ENCODE results near the gene TEX19. TPM values are rescaled to one million over a fixed set of nuclear protein-coding genes. Genes with fewer than 3 reads are reported as not detected.

TEX19 gene
- total RNA-seq, 1 experiment from 2014 or later = 0.21 TPM

DNA sequence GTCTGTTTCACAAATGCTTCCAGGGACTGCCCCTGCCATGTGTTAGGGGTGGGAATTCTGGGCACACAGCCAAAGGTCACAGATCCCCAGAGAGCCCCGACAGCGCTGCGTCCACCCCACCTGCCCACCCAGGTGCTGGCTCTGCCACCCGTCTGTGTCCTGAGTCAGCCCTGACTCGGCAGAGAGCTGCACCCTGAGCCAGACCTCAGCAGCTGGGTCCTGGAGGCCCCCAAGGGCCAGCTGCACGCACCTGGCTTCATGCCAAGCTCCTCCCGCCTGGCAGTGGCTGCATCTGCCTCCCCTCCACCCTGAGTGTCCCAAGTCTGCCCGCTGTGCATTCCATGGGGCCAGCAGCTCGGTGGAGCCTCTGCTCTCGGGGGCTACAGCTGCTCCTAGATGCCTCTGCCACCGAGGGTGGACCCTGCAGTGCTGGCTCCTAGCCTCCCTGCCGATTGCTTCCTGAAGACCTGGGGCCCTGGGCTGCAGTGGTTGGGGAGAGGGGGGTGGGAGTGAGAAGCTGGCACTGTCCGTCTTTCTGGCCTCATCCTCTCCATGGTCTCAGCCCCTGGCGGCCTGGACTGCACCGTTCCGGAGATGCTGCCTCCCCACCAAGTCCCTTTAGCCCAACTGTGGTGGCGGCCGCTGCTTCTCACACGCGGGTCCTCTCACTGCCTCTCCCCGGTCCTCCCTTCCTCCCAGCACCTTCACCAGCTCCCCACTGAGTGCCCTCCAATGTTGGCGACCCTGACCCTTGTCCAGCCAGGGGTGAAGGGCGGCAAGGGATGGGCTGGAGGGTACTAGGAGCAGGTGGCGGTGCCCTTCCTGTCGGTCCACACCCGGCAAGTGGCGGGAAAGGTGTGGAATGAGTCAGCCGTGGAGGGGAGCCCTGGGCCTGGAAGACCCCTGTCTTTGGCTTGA is 28.5 kb upstream of the TEX19 start:
- no peak for DNase-seq (ENCODE audit: low read depth, low spot score)
- no peaks in the 10 kb centered on the region for H3K9me3 ChIP-seq (ENCODE audit: control insufficient read depth, insufficient read depth, low read depth, low read length)
- no TSS peak for BruUV-seq (replicated peaks)
- intact Hi-C loops (cut with micrococcal nuclease; ENCODE audit: unreplicated experiment) = loop anchor here (5.0 kb wide), 1 partner anchor 33 kb away; no protein-coding TSS in a partner anchor
- H3K36me3 ChIP-seq (ENCODE audit: control insufficient read depth, insufficient read depth, low read length) = peaks cover 2% of the 10 kb centered on the region; the same call in 1 of the 2 replicates
- no peaks in the 10 kb centered on the region for H3K27me3 ChIP-seq (ENCODE audit: control insufficient read depth, insufficient read depth, low read length)
- no peak overlapping the region for H3K4me3 ChIP-seq (ENCODE audit: low read depth in 2 of 2, low read length in 2 of 2)
- POLR2A ChIA-PET = no interaction called here
- no peak for ATAC-seq
- peaks cover 50% of the 10 kb centered on the region for H3K4me1 ChIP-seq (ENCODE audit: control insufficient read depth, insufficient read depth, low read length)
- no peak for TF ChIP-seq SIN3A (IDR thresholded peaks at IDR 0.05; ENCODE audit: borderline replicate concordance, insufficient read depth, low read depth, low read length)
- no peak for TF ChIP-seq POLR2AphosphoS5 (IDR thresholded peaks at IDR 0.05; ENCODE audit: low read depth, low read length)
- TF ChIP-seq, protein P1, sequence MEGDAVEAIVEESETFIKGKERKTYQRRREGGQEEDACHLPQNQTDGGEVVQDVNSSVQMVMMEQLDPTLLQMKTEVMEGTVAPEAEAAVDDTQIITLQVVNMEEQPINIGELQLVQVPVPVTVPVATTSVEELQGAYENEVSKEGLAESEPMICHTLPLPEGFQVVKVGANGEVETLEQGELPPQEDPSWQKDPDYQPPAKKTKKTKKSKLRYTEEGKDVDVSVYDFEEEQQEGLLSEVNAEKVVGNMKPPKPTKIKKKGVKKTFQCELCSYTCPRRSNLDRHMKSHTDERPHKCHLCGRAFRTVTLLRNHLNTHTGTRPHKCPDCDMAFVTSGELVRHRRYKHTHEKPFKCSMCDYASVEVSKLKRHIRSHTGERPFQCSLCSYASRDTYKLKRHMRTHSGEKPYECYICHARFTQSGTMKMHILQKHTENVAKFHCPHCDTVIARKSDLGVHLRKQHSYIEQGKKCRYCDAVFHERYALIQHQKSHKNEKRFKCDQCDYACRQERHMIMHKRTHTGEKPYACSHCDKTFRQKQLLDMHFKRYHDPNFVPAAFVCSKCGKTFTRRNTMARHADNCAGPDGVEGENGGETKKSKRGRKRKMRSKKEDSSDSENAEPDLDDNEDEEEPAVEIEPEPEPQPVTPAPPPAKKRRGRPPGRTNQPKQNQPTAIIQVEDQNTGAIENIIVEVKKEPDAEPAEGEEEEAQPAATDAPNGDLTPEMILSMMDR (IDR thresholded peaks at IDR 0.05) = no peak
- TF ChIP-seq, protein P2, sequence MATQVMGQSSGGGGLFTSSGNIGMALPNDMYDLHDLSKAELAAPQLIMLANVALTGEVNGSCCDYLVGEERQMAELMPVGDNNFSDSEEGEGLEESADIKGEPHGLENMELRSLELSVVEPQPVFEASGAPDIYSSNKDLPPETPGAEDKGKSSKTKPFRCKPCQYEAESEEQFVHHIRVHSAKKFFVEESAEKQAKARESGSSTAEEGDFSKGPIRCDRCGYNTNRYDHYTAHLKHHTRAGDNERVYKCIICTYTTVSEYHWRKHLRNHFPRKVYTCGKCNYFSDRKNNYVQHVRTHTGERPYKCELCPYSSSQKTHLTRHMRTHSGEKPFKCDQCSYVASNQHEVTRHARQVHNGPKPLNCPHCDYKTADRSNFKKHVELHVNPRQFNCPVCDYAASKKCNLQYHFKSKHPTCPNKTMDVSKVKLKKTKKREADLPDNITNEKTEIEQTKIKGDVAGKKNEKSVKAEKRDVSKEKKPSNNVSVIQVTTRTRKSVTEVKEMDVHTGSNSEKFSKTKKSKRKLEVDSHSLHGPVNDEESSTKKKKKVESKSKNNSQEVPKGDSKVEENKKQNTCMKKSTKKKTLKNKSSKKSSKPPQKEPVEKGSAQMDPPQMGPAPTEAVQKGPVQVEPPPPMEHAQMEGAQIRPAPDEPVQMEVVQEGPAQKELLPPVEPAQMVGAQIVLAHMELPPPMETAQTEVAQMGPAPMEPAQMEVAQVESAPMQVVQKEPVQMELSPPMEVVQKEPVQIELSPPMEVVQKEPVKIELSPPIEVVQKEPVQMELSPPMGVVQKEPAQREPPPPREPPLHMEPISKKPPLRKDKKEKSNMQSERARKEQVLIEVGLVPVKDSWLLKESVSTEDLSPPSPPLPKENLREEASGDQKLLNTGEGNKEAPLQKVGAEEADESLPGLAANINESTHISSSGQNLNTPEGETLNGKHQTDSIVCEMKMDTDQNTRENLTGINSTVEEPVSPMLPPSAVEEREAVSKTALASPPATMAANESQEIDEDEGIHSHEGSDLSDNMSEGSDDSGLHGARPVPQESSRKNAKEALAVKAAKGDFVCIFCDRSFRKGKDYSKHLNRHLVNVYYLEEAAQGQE (IDR thresholded peaks at IDR 0.05; ENCODE audit: insufficient read depth in 1 of 2, low read depth in 2 of 2, low read length in 1 of 2) = no peak
- TF ChIP-seq TCF7L2 (IDR thresholded peaks at IDR 0.05; ENCODE audit: low read depth, low read length) = no peak
- no peak overlapping the region for H3K27ac ChIP-seq (ENCODE audit: low read length)
- CTCF ChIA-PET = no interaction called here
- in situ Hi-C loops (cut with HindIII; ENCODE audit: low pct_unique_long_range_greater_than_20kb, low sequenced_read_pairs) = no loop called here

DNA sequence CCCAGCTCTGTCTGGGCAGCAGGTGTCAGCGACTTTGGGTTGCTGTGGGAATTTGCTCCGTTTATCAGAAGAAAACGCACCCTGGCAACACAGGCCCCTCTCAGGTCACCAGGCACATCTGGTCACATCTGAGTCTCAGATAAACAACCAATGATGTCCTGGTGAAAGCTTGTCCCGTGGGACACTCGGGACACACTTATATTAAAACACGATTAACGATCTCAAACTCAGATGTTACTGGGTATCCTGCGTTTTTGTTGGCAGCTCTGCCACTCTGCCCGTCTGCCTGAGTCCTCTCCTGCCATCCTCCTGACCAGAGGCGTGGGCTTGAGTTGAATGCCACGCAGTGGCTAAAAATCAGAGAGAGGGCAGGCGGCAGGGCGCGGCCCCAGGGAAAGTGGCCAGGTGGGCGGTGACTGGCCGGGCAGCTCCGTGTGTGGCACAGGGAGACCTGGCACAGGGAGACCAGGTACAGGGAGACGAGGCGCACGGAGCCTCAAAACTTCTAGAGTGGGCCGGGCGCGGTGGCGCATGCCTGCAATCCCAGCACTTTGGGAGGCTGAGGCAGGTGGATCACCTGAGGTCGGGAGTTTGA is 27.6 kb upstream of the TEX19 start:
- in situ Hi-C loops (cut with HindIII; ENCODE audit: low pct_unique_long_range_greater_than_20kb, low sequenced_read_pairs) = no loop called here
- TF ChIP-seq POLR2AphosphoS5 (IDR thresholded peaks at IDR 0.05; ENCODE audit: low read depth, low read length) (no peak), SIN3A (IDR thresholded peaks at IDR 0.05; ENCODE audit: borderline replicate concordance, insufficient read depth, low read depth, low read length) (no peak), TCF7L2 (IDR thresholded peaks at IDR 0.05; ENCODE audit: low read depth, low read length) (no peak)
- TF ChIP-seq, protein P2 (IDR thresholded peaks at IDR 0.05; ENCODE audit: insufficient read depth in 1 of 2, low read depth in 2 of 2, low read length in 1 of 2) = no peak
- TF ChIP-seq, protein P1 (IDR thresholded peaks at IDR 0.05) = no peak
- Histone ChIP-seq H3K27ac (ENCODE audit: low read length) (no peak overlapping the region), H3K9me3 (ENCODE audit: control insufficient read depth, insufficient read depth, low read depth, low read length) (no peaks in the 10 kb centered on the region), H3K36me3 (ENCODE audit: control insufficient read depth, insufficient read depth, low read length) (peaks cover 2% of the 10 kb centered on the region; the same call in 1 of the 2 replicates), H3K4me1 (ENCODE audit: control insufficient read depth, insufficient read depth, low read length) (peaks cover 58% of the 10 kb centered on the region), H3K27me3 (ENCODE audit: control insufficient read depth, insufficient read depth, low read length) (no peaks in the 10 kb centered on the region), H3K4me3 (ENCODE audit: low read depth in 2 of 2, low read length in 2 of 2) (no peak overlapping the region)
- no peak for DNase-seq (ENCODE audit: low read depth, low spot score)
- POLR2A ChIA-PET = no interaction called here
- ATAC-seq = no peak
- intact Hi-C loops (cut with micrococcal nuclease; ENCODE audit: unreplicated experiment) = loop anchor here (5.0 kb wide), 1 partner anchor 34 kb away; no protein-coding TSS in a partner anchor
- CTCF ChIA-PET = no interaction called here
- no TSS peak for BruUV-seq (replicated peaks)
